HG02981 (cell line): Measurements from ENCODE around the gene LMO7.

Experiments used
- ATAC-seq: cut with Tn5 transposase; IDR thresholded peaks from one replicate; pipeline ENCODE4 v1.9.1; 2021; ENCODE audit warnings: mild to moderate bottlenecking, moderate library complexity; ENCODE audit not compliant: unreplicated experiment

The LMO7 gene

DNA sequence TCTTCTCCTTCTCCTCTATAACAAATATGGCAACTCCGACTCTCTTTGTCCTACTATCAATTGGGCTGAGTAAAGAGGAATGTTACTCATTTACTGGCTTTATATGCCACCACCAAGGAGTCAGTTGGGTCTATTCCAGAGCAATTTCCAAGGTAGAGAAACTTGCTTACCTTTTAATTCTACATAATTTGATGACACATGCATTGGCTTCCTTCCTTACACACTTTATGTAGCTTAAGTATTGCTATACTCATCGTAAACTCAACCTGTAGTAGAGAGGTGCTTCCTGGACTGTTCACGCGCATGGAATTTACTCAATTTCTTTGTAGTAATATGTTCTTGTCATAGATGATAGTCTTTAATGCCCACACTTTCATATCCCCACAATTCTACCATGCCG lies 160.7 kb downstream of the LMO7 start:
- no peak for ATAC-seq

DNA sequence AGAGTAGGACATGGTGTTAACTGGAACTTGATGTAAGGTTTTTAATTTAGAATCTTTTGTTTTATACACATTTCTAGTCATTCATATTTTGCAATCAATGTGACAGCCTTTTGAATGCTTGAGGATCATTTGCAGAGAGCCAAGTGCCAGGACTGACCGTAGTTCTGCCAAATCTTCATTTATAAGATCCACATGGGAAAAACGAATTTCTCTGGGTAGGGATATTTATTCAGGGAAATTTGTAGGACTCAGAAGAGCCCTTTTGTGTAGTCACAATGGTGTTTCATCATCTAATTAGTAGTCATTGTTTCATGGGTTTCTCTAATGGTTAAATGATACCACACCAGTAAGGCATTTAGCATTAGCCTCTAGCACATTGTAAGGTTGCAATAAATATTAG lies 161.1 kb downstream of the LMO7 start:
- no peak for ATAC-seq

DNA sequence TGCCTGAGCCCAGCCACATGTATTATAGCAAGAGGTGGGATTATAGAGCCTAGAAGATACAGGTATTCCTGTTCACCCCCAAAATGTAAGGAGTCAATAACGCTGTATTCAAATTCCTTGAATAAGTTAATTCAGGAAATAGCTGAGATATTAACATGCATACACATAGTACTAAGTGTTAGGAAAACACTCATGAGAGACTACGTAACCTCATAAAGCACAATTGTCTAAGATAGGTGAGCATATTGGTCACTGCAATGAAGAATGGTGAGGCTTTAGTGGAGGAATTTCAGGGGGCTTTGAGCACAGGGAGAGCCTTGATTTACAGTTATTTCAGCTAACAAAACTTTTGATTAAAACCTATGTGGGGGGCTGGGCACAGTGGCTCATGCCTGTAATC lies 161.6 kb downstream of the LMO7 start:
- no peak for ATAC-seq

DNA sequence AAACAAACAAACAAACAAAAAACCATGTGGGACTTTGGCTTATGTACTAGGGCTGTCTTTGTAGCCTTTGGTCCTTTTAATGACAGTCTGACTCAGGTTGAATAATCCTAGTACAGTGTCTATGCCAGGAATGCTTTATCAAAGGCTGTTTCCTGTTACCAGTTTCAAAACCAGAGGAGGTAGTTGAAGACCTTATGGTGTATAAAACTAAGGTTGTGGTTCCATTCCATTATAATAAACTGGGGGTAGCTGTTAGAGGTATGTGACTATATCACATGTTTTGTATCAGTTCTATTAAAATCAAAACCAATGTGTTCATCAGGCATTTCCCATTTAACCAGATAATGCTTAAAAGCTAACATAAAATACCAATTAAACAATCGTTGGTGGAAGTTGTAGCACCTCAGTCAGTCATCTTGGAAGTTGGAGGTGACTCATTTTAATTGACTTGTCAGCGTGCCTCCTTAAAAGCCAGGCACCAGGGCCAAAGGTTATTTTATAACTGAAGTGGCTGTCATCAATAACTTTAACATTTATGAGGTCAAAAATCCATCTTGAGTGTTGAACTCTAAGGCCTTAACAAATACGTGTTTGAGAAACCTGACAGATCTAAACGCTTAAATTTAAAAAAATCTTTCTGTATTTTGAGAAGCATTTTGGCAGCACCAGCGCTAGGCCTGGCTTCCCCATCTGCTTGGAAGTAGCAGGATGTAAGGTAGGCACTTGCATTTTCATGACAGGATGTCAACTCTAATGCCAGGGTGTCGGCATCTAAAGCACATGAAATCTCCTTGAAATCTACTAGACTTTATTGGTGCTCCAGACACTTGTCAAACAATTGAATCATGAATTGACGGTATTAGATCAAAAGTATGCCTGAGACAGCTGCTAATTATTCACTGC lies 162.5 kb downstream of the LMO7 start:
- no peak for ATAC-seq

DNA sequence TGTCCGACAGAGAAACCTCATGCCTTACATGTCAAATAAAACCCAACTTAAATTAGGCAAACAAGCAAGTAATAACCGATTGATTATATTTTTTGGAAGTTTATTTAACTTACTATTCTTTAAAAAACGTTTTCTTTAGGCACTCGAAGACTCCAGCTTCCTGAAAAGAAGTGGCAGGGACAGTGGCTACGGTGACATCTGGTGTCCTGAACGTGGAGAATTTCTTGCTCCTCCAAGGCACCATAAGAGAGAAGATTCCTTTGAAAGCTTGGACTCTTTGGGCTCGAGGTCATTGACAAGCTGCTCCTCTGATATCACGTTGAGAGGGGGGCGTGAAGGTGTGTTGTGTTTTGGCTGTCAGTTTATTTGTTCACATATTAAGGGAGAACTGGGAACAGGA lies 164.4 kb downstream of the LMO7 start:
- no peak for ATAC-seq

DNA sequence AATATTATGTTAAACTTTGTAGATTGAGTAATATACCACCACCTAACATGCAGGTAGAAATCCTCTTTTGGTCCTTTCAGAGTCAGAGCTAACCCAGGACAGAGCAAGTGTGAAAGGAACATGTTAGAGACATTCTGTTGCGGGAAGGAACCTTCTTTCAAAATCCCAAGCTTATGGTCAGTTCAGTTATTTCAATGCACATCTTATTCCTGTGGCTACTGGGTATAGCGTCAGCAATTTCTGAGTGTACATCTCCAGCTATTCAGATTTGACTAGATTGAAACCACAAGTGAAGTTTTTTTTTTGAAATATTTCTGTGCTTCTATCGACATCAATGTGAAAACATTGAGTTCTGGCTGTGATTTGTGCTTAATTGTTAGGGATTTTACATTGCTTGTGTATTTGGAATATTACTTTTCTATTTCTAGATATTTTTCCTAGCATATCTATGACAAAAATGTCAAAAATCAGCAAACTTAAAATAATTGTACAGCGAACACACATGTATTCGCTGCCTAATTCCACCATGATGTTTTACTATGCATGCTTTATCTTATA lies 165.3 kb downstream of the LMO7 start:
- ATAC-seq, result no peak

DNA sequence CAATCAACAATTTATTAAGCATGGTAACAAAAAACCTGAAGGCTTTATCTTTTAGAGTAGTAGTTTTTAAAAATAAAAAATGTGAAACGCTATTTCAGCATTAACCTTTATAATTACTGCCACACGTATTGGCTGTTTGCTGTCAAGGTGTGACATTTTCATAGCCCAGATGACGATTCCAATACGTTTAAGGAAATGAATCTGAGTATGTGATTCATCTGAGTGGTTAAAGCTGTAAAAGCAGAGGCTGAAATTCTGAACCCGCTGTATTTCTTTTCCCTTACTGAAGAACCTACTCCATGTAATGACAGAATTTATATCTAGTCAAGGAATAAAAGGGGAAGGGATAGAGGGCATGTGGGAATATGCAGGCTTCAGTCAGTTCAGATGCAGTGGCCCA lies 166.0 kb downstream of the LMO7 start:
- no peak for ATAC-seq

DNA sequence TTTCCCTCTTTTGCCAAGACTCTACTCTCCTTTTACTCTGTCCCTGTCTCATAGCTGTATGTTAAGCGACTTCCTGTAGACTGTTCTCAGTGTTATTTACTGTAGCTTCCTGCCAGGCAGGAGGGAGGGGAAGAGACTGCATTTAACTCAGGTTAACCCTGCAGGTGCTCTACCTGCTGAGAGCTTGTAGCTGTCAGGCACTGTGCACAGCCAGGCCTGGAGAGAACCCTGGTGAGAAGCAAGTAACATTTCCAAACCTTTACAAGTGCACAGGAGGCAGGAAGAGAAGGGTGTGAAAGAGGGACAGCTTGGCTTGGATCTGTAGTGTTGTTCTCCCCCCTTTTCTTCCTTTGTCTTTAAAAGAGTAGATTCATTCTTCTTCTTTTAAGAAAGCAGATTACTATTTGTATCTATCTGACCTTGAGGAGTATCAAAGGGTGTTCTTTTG lies 167.1 kb downstream of the LMO7 start:
- no peak for ATAC-seq

DNA sequence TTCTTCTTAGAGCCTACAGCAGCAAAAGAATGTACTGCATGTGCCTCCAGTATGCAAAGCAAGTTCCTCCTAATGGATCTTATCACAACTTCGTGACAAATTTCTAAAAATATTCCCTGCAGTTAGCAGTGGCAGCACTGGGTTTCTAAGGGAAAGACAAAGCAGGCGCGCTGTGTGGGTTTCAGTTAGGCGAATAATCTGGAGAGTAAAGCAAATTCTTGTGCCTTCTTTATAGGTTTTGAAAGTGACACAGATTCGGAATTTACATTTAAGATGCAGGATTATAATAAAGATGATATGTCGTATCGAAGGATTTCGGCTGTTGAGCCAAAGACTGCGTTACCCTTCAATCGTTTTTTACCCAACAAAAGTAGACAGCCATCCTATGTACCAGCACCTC lies 167.9 kb downstream of the LMO7 start:
- no peak for ATAC-seq

DNA sequence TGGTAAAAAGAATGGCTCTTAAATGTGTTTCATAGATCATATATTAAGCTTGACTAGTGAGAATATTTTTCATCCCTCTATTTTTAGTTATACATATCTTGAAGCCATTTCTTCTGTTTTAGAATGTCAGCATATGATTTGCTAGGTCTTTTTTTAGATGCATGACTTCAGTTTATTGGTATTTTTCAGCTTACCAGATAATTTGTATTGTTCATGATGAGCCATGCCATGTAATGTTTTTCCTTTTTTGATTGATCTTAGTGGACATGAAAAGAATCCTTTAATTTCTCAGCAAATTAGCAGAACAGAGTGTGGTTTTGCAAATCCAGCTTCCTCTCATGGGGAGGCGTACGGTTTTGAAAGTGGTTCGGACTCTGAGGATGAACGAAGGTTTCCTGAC lies 168.5 kb downstream of the LMO7 start:
- no peak for ATAC-seq

DNA sequence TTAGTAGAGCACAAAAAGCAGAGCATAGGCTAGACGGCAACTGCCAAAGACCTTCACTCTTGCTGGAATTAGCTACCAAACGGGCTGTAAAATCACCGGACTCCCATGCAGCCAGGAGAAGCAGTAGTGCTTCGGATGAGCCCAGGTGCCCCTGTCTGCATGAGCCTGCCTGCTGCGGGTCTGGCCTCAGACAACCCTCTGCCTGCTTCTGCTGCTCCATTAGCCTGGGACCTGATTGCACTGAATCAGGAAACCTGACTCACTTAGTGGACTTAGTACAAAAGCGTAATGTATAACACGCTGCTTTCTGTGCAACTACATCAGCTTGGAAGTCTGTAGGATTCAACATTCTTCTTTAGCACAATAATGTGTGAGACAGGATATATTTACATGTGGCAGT lies 170.0 kb downstream of the LMO7 start:
- no peak for ATAC-seq

DNA sequence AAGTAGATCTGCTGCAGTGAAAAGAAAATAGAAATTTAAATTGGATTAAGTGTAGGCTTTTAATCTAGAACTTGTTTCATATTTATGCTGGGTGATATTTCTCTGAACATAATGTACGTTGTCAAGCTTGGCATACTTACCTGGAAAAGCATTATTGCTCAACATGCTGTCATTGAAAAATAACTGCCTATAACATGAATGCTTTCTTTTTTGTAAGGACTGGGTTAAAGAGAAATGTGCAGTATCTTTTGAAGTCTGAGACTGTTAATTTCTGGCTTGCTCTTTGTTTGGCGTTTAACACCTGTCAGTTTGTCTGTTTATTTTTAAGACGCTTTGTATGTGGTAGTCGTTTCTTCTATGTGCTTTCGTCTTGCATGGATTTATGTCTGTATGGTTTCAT lies 175.2 kb downstream of the LMO7 start:
- no peak for ATAC-seq

DNA sequence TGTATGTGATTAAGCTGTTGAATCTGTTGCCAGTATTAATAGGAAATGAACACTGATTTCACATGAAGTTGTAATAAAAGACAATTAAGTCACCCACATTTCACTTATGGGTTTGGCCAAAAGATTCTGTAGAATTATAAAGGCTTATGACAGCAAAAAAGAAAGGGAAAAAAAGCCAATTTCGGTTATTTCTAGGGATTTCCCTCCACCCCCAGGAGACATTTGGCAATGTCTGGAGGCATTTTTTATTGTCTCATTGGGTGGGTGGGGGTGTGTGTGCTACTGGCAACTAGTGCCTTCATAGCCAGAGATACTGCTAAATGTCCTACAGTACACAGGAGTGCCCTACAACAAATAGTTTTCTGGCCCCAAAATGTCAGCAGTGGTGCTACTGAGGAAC lies 175.7 kb downstream of the LMO7 start:
- no peak for ATAC-seq

DNA sequence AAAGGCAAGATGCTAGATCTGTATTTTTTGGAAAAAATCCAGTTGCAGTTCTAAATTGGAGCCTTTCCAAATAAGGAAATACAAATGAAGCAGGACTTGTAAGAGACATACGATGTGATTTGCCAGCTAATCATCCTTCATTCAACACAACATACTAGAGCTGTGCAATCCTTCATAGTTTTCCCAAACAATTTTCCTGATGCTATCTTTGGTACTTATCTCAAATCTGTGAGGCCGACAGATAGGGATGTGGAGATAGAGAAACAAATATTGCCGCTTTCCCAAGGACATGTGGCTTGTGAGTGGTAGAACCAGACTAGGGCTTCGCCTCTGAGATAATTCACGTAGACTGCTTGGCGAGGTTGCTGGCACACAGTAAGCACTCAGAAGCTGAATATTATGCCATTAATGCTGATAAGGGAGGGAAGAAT lies 176.6 kb downstream of the LMO7 start:
- ATAC-seq, result no peak

DNA sequence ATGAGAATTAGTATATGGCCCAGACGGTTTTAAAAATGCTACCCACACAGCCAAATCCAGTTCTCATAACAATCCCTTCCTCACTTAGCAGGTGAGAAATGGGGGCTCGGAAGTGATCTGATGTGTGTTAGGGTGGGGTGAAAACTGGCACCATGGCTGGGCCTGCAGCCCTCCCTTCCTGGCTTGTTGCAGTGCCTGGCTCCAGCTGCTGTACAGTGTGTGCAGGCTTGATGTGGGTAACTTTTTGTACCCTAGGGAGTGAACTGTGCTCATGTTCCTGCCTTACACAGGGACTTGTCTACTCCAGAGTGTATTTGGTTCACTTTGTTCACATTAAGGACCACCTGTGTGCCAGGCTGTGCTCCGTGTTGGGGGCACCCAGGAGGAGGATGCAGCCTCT lies 177.2 kb downstream of the LMO7 start:
- no peak for ATAC-seq

DNA sequence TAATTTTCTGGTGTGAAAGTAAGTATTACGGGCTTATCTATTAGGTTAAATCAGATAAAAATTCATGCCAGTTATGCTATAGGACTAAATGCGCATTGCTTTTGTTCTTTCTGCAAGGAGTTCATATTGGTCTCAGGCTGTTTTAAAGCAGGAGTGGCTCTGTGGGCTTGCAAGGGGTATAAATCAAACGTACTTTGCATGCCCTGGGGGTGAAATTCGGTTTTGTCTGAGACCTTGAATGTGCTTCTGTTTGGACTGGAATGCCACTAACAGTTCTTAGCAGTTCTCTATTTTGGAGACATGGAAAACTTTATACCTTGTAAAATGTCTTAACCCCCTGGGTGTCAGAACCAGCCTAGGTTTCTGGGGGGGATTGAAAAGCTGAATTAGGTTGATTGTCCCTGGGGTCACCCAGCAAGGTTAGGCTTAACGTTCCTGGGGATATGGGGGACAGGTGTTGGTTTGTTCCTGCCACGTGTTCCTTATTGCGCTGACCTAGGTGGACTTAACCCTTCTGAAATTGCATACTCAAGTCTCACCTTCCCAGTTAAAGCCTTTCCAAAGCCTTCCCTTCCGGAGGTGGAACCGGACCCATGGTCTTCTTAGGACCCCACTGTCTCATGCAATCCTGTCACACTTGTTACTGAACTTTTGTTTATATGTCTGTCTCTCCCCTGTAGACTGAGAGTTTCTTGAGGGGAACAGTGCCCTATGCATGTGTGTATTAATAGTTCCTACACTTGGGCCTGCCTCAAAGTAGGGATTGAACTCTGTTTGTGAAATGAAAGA lies 182.2 kb downstream of the LMO7 start:
- ATAC-seq, result no peak

DNA sequence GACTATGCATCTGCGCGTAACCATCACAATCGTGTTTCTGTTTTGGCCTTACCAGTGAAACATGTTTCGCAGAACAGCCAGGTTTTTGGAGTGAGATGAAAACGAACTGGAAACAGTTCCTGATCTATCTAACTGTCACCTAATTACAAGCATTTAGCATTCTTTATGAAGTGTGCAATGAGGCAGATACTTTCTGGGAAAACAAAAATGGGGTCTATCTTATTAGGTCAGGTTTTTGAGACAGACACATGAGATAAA lies 182.8 kb downstream of the LMO7 start:
- no peak for ATAC-seq

DNA sequence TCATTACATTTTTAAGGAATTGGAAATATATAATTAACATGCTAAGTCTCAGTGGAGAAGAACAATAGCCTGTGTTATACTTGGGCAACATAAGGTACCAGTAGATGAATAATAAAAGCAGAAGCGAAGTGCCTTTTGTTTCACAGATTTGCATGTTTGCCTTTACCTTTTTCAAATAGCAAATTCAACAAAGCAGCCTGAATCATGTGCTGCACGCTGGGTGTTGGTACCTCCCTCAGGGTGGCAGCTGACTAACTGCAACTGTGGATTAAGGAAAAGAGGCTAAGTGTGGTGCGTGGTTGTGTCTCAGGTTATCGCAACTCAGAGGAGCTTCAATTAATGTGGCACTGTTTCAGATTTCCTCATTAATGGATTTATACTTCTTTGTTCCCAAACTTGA lies 189.0 kb downstream of the LMO7 start:
- no peak for ATAC-seq

DNA sequence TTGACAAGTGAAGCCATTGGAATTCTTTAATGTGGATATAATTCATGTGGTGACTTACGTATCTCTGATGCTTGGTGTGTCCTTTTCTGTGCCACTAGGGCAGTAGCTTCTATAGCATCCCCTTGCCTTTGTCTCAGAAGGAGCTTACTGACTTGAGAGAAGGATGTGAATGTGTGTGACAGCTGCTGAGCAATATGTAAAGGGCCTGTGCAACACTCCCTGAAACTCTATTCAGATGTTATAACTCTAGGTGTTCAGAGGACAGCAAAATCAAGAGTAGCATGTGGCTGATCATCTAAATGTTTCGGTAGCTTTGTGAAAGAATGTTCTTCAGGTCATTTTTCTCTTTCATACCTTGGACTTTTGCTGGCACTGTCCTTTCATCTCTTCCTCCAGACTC lies 189.5 kb downstream of the LMO7 start:
- no peak for ATAC-seq

DNA sequence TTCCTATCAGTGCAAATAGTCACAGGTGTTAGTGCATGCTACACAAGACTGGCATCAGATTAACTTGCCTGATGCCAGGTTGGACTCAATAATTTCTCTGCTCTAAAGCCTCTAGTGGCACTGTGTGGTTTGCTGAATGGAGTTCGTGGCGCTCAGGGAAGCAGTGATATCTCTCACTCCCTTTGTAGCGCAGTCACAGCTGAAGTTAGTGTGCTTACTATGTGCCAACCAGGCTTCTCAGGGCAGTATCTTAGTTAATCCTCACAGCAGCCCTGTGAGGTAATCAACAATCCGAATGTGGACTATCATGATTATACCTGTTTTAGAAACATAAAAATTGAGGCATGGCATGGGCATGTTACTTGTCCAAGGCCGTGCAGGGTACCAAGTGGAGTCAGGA lies 190.3 kb downstream of the LMO7 start:
- ATAC-seq, result no peak

DNA sequence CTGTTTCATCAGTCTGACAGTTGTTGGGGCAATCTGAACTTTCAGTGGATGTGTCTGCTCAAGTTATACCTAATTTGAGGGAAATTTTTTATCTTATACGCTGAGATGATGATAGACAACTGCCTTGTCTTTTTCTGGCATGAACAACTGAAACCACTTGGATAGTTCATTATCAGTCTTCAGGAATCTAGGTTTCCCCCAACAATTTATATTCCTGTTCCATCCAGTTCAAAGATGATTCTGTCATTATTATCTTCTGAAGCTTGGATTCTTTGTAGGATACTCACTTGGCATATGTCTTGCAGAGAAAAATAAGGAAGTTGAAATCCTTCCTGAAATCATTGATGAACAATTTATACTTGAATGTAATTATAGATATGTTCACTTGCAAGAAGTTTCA lies 193.7 kb downstream of the LMO7 start:
- no peak for ATAC-seq

DNA sequence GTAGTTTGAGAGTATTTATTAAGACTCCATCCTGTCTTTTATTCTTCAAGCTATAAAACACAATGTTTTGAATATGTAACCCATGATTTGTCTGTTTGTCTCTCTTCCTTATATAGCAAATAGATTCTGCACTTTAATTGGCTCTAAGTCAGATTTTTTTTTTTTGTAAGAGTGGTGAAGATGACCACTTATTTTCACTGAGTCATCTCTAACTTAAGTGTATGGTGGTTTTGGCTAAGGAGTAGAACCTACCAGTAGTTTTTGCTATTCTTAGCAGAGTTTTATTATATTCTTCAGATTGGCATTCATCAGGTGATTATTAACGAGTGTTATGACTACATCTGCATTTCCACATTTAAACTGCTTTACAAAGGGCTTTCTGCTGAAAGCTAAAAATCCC lies 194.7 kb downstream of the LMO7 start:
- no peak for ATAC-seq
